PC-3 (cell line): Measurements from ENCODE around the gene CDKN2B-AS1. TPM values are rescaled to one million over a fixed set of nuclear protein-coding genes. Genes with fewer than 3 reads are reported as not detected.

Experiments used
- ATAC-seq: fragments of 200-7000 bp; cut with Tn5 transposase; 2 replicates; pipeline ENCODE4 v1.9.1; 2020; ENCODE audit warnings: mild to moderate bottlenecking, moderate library complexity
- BruUV-seq: library from RNA; stranded (reverse); fragments of 400-500 nt; replicated peaks from 2 replicates; lab custom pipeline; 2021; lab: Mats Ljungman, UMichigan
- CTCF ChIA-PET: fragments of 300-600 bp; sonication (Branson Sonifier 250); formaldehyde crosslinking; loops from one replicate; lab custom pipeline; 2022; ENCODE audit warnings: antibody characterized with exemption; lab: Charles Lee
- POLR2A ChIA-PET: fragments of 300-600 bp; sonication (Branson Sonifier 250); formaldehyde crosslinking; loops from one replicate; lab custom pipeline; 2022; ENCODE audit warnings: antibody characterized with exemption; ENCODE audit not compliant: unreplicated experiment; lab: Charles Lee
- DNase-seq: peaks from one replicate; pipeline ENCODE4 v3.0.0-alpha.2; 2015
- H2AFZ ChIP-seq: fragments of 300-600 bp; sonication (generic); 2 replicates; pipeline ENCODE4 v1.6.0; 2016; ENCODE audit warnings: antibody characterized with exemption, low read length
- H3F3A ChIP-seq: fragments of 300-600 bp; sonication (generic); one replicate; pipeline ENCODE4 v1.6.0; 2017; ENCODE audit warnings: antibody characterized with exemption, low read length, control low read depth, mild to moderate bottlenecking; ENCODE audit not compliant: unreplicated experiment
- H3K27ac ChIP-seq: fragments of 300-600 bp; sonication (generic); 2 replicates; pipeline ENCODE4 v1.5.1; 2016; ENCODE audit warnings: mild to moderate bottlenecking, low read length
- H3K27me3 ChIP-seq: fragments of 300-600 bp; sonication (generic); 2 replicates; pipeline ENCODE4 v1.6.1; 2016; ENCODE audit warnings: low read length, mixed read lengths
- H3K36me3 ChIP-seq: fragments of 300-600 bp; sonication (generic); 2 replicates; pipeline ENCODE4 v1.6.1; 2016; ENCODE audit warnings: low read depth, mixed run types, low read length, mixed read lengths
- H3K4me1 ChIP-seq: fragments of 300-600 bp; sonication (generic); 2 replicates; pipeline ENCODE4 v1.5.1; 2016; ENCODE audit warnings: low read length; ENCODE audit not compliant: insufficient read depth
- H3K4me2 ChIP-seq: fragments of 300-600 bp; sonication (generic); 2 replicates; pipeline ENCODE4 v1.6.0; 2016; ENCODE audit warnings: low read length
- H3K4me3 ChIP-seq: fragments of 300-600 bp; sonication (generic); 2 replicates; pipeline ENCODE4 v1.5.1; 2016; ENCODE audit warnings: mild to moderate bottlenecking, low read length, mixed read lengths
- H3K79me2 ChIP-seq: fragments of 300-600 bp; sonication (generic); 2 replicates; pipeline ENCODE4 v1.6.1; 2017; ENCODE audit warnings: low read length, mixed read lengths
- H3K9ac ChIP-seq: fragments of 300-600 bp; sonication (generic); 2 replicates; pipeline ENCODE4 v1.6.0; 2016; ENCODE audit warnings: mild to moderate bottlenecking, low read length
- H3K9me2 ChIP-seq: fragments of 300-600 bp; sonication (generic); replicated peaks from 2 replicates; pipeline ENCODE4 v1.6.1; 2016; ENCODE audit warnings: mixed run types, low read length, mixed read lengths
- H3K9me3 ChIP-seq: fragments of 300-600 bp; sonication (generic); 2 replicates; pipeline ENCODE4 v1.6.1; 2016; ENCODE audit warnings: low read length, mixed read lengths
- H4K20me1 ChIP-seq: fragments of 300-600 bp; sonication (generic); 2 replicates; pipeline ENCODE4 v1.6.1; 2016; ENCODE audit warnings: low read length, mixed read lengths
- EZH2 ChIP-seq: fragments of 300-600 bp; sonication (generic); IDR thresholded peaks from one replicate; pipeline ENCODE4 v1.6.1; 2017; ENCODE audit warnings: antibody characterized with exemption, mild to moderate bottlenecking, low read length; ENCODE audit not compliant: unreplicated experiment
- EZH2phosphoT487 ChIP-seq: fragments of 300-600 bp; sonication (generic); IDR thresholded peaks from 2 replicates; pipeline ENCODE4 v1.6.1; 2018; ENCODE audit warnings: mild to moderate bottlenecking, antibody characterized with exemption, low read length, borderline replicate concordance
- intact Hi-C: fragments of 100-400 bp; cut with micrococcal nuclease; formaldehyde crosslinking; loops from 2 replicates; pipeline ENCODE4 v1.9.0; 2023
- total RNA-seq: library from RNA; depleted of rRNA; stranded (reverse); fragments of >200 nt; gene quantifications from 2 replicates; pipeline ENCODE4 v1.2.3, GENCODE V29; 2014
- TF ChIP-seq, protein P1 (sequence below): fragments of 300-600 bp; sonication (generic); conservative IDR thresholded peaks from 2 replicates; pipeline ENCODE4 v1.5.1; 2017; ENCODE audit warnings: antibody characterized with exemption, low read depth, mild to moderate bottlenecking, low read length

CDKN2B-AS1 gene
- total RNA-seq, 1 experiment from 2014 or later = 2.0 TPM

DNA sequence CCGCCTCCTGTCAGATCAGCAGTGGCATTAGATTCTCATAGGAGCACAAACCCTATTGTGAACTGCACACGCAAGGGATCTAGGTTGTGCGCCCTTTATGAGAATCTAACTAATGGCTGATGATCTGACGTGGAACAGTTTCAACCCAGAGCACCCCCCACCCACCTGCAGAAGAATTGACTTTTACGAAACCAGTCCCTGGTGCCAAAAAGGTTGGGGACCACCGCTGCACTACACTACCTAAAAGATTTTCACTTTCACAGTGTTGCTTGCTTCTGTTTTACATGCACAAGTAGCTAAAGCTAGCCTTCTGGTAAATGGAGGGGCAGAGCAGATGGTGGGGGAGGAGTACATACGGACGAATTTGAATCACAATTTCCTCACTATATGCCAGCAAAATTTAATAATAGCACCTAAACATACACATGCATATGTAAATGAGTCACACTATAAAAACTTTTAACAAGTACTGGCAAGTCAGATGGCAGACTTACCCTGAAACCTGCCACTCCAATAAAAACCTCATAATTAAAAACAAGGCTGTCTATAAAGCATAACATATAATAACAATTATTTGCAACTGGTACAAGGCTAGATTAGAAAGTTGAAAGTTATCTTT is 38.5 kb downstream of the CDKN2B-AS1 start:
- intact Hi-C loops = no loop called here
- BruUV-seq = no TSS peak
- Histone ChIP-seq H3K27ac (no peak overlapping the region), H3K9me3 (no peaks in the 10 kb centered on the region), H3K79me2 (no peaks in the 10 kb centered on the region), H3K4me2 (no peak overlapping the region), H3K36me3 (no peaks in the 10 kb centered on the region), H3K4me3 (no peak overlapping the region), H3K27me3 (no peaks in the 10 kb centered on the region), H3K4me1 (peaks cover 46% of the 10 kb centered on the region), H3K9ac (no peak overlapping the region), H4K20me1 (no peaks in the 10 kb centered on the region), H2AFZ (no peak overlapping the region), H3K9me2 (no peaks in the 10 kb centered on the region), H3F3A (no peaks in the 10 kb centered on the region)
- DNase-seq (no peak), ATAC-seq (no peak)
- TF ChIP-seq EZH2 (no peak), EZH2phosphoT487 (no peak)
- TF ChIP-seq, protein P1, sequence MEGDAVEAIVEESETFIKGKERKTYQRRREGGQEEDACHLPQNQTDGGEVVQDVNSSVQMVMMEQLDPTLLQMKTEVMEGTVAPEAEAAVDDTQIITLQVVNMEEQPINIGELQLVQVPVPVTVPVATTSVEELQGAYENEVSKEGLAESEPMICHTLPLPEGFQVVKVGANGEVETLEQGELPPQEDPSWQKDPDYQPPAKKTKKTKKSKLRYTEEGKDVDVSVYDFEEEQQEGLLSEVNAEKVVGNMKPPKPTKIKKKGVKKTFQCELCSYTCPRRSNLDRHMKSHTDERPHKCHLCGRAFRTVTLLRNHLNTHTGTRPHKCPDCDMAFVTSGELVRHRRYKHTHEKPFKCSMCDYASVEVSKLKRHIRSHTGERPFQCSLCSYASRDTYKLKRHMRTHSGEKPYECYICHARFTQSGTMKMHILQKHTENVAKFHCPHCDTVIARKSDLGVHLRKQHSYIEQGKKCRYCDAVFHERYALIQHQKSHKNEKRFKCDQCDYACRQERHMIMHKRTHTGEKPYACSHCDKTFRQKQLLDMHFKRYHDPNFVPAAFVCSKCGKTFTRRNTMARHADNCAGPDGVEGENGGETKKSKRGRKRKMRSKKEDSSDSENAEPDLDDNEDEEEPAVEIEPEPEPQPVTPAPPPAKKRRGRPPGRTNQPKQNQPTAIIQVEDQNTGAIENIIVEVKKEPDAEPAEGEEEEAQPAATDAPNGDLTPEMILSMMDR = no peak
- ChIA-PET POLR2A (no interaction called here), CTCF (no interaction called here)

DNA sequence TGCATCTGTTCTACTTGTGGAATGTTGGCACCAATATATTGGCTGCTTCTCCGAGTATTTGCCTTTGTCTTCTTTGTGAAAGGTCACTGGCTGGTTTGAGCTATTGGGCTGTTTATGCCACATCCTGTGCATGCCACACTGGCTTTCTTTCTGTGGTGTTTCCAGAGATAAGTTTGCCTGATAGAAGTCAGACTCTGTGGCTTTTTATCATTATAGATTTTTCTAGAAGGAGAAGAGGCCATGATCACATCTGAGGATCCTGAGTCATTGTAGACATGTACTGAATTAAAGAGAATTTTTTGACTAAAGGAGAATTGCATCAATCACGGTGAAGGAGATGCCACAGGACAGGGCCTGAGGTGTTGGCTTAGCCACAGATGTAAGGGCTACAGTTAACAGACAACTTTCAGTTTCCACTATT is 41.0 kb downstream of the CDKN2B-AS1 start:
- DNase-seq (no peak), ATAC-seq (no peak)
- no peaks in the 10 kb centered on the region for H3K9me2 ChIP-seq
- H3K9me3 ChIP-seq = no peaks in the 10 kb centered on the region
- H3K36me3 ChIP-seq = no peaks in the 10 kb centered on the region
- no peaks in the 10 kb centered on the region for H4K20me1 ChIP-seq
- H3F3A ChIP-seq = no peaks in the 10 kb centered on the region
- POLR2A ChIA-PET = no interaction called here
- BruUV-seq = no TSS peak
- no peaks in the 10 kb centered on the region for H3K27me3 ChIP-seq
- no peak for TF ChIP-seq EZH2
- no peak for TF ChIP-seq EZH2phosphoT487
- TF ChIP-seq, protein P1 = no peak
- no peak overlapping the region for H3K4me2 ChIP-seq
- no peak overlapping the region for H3K27ac ChIP-seq
- no peak overlapping the region for H3K4me3 ChIP-seq
- no peaks in the 10 kb centered on the region for H3K79me2 ChIP-seq
- CTCF ChIA-PET = no interaction called here
- no peak overlapping the region for H2AFZ ChIP-seq
- peaks cover 56% of the 10 kb centered on the region for H3K4me1 ChIP-seq
- intact Hi-C loops = no loop called here
- H3K9ac ChIP-seq = no peak overlapping the region

DNA sequence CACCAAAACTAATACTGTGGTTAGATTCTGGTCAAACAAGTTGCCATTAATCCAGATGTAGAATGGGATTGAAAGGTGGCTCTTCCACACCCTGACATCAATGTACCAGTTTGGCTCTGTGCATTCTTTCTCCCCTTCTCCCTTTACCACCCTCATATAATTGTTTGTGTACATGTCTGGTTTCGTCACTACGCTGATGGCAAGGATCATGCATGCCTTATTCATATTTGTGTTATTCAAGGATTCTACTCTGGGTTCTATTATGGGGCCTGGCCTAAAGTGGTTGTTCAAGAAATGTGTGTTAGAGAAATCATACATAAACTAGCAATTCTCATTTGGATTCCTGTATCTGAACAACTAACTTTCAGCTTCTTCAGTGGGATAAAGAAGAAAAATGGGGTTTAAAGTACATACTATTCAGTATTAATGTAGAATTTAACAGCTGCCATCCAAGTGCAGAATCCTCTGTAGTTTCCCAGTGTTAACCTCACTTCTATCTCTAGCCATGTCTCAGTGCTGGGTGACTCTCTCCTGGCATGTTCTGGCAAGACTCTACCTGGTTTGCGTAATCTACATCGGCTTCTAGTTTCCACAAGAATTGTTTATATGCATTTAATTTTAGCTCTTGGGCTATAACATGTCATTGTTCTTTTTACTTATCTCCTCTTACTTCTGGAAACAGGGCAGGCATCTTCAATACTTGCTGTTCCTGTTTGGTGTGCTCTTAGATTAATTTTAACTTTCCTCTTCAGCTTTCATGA is 42.5 kb downstream of the CDKN2B-AS1 start:
- TF ChIP-seq, protein P1 = no peak
- no peak for TF ChIP-seq EZH2
- TF ChIP-seq EZH2phosphoT487 = no peak
- intact Hi-C loops = no loop called here
- Histone ChIP-seq H3K4me3 (no peak overlapping the region), H3F3A (peaks cover 7% of the 10 kb centered on the region), H2AFZ (no peak overlapping the region), H3K9me2 (no peaks in the 10 kb centered on the region), H3K79me2 (no peaks in the 10 kb centered on the region), H3K9me3 (no peaks in the 10 kb centered on the region), H3K36me3 (no peaks in the 10 kb centered on the region), H3K4me1 (peaks cover 56% of the 10 kb centered on the region), H4K20me1 (no peaks in the 10 kb centered on the region), H3K27me3 (no peaks in the 10 kb centered on the region), H3K27ac (no peak overlapping the region), H3K4me2 (no peak overlapping the region), H3K9ac (no peak overlapping the region)
- ATAC-seq (no peak), DNase-seq (peak; percentile 6)
- no TSS peak for BruUV-seq
- ChIA-PET POLR2A (no interaction called here), CTCF (no interaction called here)
